ENCODE data around the gene LY6G6F. TPM values are rescaled to one million over a fixed set of nuclear protein-coding genes. Genes with fewer than 3 reads are reported as not detected.

The LY6G6F gene
- total and polyA plus RNA-seq, 2 of the 13 experiments (the other 11 are each of a cell fraction or from before 2014, with no cell fraction given), result not detected

DNA sequence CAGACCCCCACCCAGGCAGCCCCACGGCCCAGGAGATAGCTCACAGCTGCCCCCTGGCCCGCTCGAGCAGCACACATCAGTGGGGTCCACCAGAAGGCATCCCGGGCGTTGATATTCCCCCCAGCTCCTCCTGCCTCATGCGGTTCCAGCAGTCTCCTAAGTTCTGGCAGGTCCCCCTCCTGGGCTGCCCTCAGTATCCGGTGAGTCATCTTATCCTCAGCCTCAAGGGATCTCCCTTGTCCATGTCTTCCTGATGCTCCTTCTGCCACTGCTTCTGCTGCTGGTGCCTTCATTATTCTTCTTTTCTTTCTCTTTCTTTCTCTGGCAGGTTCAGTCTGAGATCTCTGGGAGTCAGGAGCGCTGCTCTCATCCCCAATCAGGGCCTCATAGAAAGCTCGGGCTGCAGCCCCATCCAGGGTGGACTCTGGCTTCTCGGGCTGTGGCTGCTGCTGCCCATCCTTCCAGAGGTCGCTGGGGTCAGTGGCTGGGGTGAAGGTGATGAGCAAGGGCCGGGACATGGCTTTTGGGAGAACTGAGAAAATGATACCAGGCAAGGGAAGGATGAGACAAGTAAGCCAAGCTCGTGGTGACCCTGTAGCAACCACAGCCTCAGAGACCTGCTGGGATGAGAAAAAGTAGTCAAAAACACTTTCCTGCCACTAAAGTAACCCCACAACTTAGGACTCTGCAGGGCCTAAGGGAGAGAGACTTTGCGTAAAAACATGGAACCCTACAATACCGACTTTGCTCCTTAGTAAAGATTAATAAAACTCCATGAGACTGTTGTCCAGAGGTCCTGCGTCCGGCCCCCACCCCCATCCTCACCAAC is 42.5 kb upstream of the LY6G6F start:
- Histone ChIP-seq H3K4me2 (ENCODE audit: low read depth, low read length) (peak overlapping the region; percentile 94), H3K79me2 (ENCODE audit: insufficient read depth, low read length) (peaks cover 66% of the 10 kb centered on the region), H3K27ac (ENCODE audit: extremely low read length, insufficient read depth, low read length) (peak overlapping the region; percentile 99), H3K36me3 (replicated peaks in 1 of 2; ENCODE audit: control insufficient read depth in 1 of 2, insufficient read depth in 2 of 2, low read length in 2 of 2) (peaks cover 17 to 32% of the 10 kb centered on the region in 2 experiments), H3K9ac (ENCODE audit: insufficient read depth, low read depth, low read length) (peak overlapping the region; percentile 98), H3K4me3 (replicated peaks in 1 of 3; ENCODE audit: insufficient read depth in 1 of 3, low read depth in 2 of 3, low read length in 3 of 3) (peak overlapping the region; percentile 69 to 98 (median 71)), H3K27me3 (ENCODE audit: control insufficient read depth in 1 of 2, insufficient read depth in 2 of 2, low read length in 2 of 2) (no peaks in the 10 kb centered on the region; a peak in 1 of 5 replicates), H3K4me1 (ENCODE audit: insufficient read depth, low read length) (peaks cover 77% of the 10 kb centered on the region), H3K9me3 (ENCODE audit: low read length) (no peaks in the 10 kb centered on the region), H2AFZ (ENCODE audit: low read length) (no peak overlapping the region), H4K20me1 (ENCODE audit: insufficient read depth, low read length) (peaks cover 8% of the 10 kb centered on the region; the same call in 1 of the 2 replicates)
- ChIA-PET POLR2A (interaction anchor here (0.8 to 7.4 kb wide), 35 partner anchors 7 to 513 kb away, joined by 3 to 438 read pairs (median 4); partner anchors contain the start of genes ABHD16A, APOM, BAG6 and CFB), CTCF (ENCODE audit: low intra/inter-chr PET ratio, low total read pairs) (no interaction called here)
- intact Hi-C loops (cut with micrococcal nuclease; ENCODE audit: unreplicated experiment) (no loop called here), in situ Hi-C loops (cut with HindIII; ENCODE audit: extremely low pct_ligation_motif_present, low pct_unique_long_range_greater_than_20kb) (no loop called here)
- TSS peak; percentile 71 for BruUV-seq (replicated peaks)
- DNase-seq (ENCODE audit: low spot score) (no peak), ATAC-seq (no peak; the same call in 1 of the 3 replicates), FAIRE-seq (no peak)
- WGBS (ENCODE audit: low lambda C conversion rate), result 28% methylated on average over 17 of the region's 17 CpGs
- peak in 1 of 2 experiments; percentile 8; a peak in 1 of 4 replicates for TF ChIP-seq KLF16 (CRISPR knock-in tag; IDR thresholded peaks at IDR 0.05)
- TF ChIP-seq EED (CRISPR knock-in tag; IDR thresholded peaks at IDR 0.05), result no peak
- peak; percentile 30; the same call in 1 of the 2 replicates for TF ChIP-seq MEIS2 (CRISPR knock-in tag; IDR thresholded peaks at IDR 0.05)
- 0 out of 2 replicates have a peak, but pooled peaks have one; percentile 2 for TF ChIP-seq FOXJ3 (CRISPR knock-in tag; IDR thresholded peaks at IDR 0.05; ENCODE audit: borderline replicate concordance)
- no peak for TF ChIP-seq ZNF282 (IDR thresholded peaks at IDR 0.05; ENCODE audit: partially characterized antibody)
- peak; percentile 81 for TF ChIP-seq AGO2 (optimal IDR thresholded peaks at IDR 0.05; ENCODE audit: low read depth, low read length)
- peak; percentile 44 to 87; a peak in 3 of 4 replicates for TF ChIP-seq NR2F1 (CRISPR knock-in tag; IDR thresholded peaks at IDR 0.05)
- TF ChIP-seq, protein P1, sequence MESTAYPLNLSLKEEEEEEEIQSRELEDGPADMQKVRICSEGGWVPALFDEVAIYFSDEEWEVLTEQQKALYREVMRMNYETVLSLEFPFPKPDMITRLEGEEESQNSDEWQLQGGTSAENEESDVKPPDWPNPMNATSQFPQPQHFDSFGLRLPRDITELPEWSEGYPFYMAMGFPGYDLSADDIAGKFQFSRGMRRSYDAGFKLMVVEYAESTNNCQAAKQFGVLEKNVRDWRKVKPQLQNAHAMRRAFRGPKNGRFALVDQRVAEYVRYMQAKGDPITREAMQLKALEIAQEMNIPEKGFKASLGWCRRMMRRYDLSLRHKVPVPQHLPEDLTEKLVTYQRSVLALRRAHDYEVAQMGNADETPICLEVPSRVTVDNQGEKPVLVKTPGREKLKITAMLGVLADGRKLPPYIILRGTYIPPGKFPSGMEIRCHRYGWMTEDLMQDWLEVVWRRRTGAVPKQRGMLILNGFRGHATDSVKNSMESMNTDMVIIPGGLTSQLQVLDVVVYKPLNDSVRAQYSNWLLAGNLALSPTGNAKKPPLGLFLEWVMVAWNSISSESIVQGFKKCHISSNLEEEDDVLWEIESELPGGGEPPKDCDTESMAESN (CRISPR knock-in tag; conservative IDR thresholded peaks at IDR 0.05), result 0 out of 2 replicates have a peak, but pooled peaks have one; percentile 38
- peak; percentile 66; the same call in 1 of the 2 replicates for TF ChIP-seq ZFP91 (CRISPR knock-in tag; IDR thresholded peaks at IDR 0.05; ENCODE audit: borderline replicate concordance)
- TF ChIP-seq GLMP (CRISPR knock-in tag; IDR thresholded peaks at IDR 0.05; ENCODE audit: borderline replicate concordance), result no peak
- TF ChIP-seq HNF1B (CRISPR knock-in tag; IDR thresholded peaks at IDR 0.05), result 0 out of 2 replicates have a peak, but pooled peaks have one; percentile 11
- 0 out of 2 replicates have a peak, but pooled peaks have one; percentile 57 for TF ChIP-seq ZNF773 (CRISPR knock-in tag; IDR thresholded peaks at IDR 0.05; ENCODE audit: borderline replicate concordance)
